Measurements from ENCODE around the gene RPS21.

Gene RPS21

GRCh38 chr20:62347151-62347404 is 39.8 kb upstream of the RPS21 start:
- Histone ChIP-seq H3K4me3 (ENCODE audit: low read length) (no peak overlapping the region), H3K9me2 (replicated peaks; ENCODE audit: control insufficient read depth, low read length) (no peaks in the 10 kb centered on the region), H3K27ac (ENCODE audit: low read depth, low read length) (no peak overlapping the region), H3K79me2 (ENCODE audit: control insufficient read depth, low read length) (no peaks in the 10 kb centered on the region), H4K20me1 (ENCODE audit: control insufficient read depth, insufficient read depth, low read depth, low read length) (no peaks in the 10 kb centered on the region), H3K36me3 (ENCODE audit: control insufficient read depth, low read length) (peaks cover 3% of the 10 kb centered on the region), H3F3A (ENCODE audit: control insufficient read depth, insufficient read depth) (no peaks in the 10 kb centered on the region), H3K4me1 (ENCODE audit: control insufficient read depth, low read length) (peaks cover 20% of the 10 kb centered on the region), H3K9me3 (ENCODE audit: control insufficient read depth, insufficient read depth, low read length) (no peaks in the 10 kb centered on the region), H3K4me2 (ENCODE audit: low read length) (no peak overlapping the region), H3K27me3 (ENCODE audit: control insufficient read depth, low read length) (no peaks in the 10 kb centered on the region)
- TF ChIP-seq EZH2phosphoT487 (IDR thresholded peaks at IDR 0.05; ENCODE audit: borderline replicate concordance, low read length) = no peak
- no peak for TF ChIP-seq CTCF (IDR thresholded peaks at IDR 0.05; ENCODE audit: low read depth, low read length, poor library complexity, severe bottlenecking)

GRCh38 chr20:62347445-62347844 is 39.5 kb upstream of the RPS21 start:
- no peaks in the 10 kb centered on the region for H4K20me1 ChIP-seq (ENCODE audit: control insufficient read depth, insufficient read depth, low read depth, low read length)
- no peaks in the 10 kb centered on the region for H3K27me3 ChIP-seq (ENCODE audit: control insufficient read depth, low read length)
- no peaks in the 10 kb centered on the region for H3K9me3 ChIP-seq (ENCODE audit: control insufficient read depth, insufficient read depth, low read length)
- no peak overlapping the region for H3K4me3 ChIP-seq (ENCODE audit: low read length)
- H3K4me1 ChIP-seq (ENCODE audit: control insufficient read depth, low read length) = peaks cover 20% of the 10 kb centered on the region
- H3K9me2 ChIP-seq (replicated peaks; ENCODE audit: control insufficient read depth, low read length) = no peaks in the 10 kb centered on the region
- H3K79me2 ChIP-seq (ENCODE audit: control insufficient read depth, low read length) = no peaks in the 10 kb centered on the region
- no peak overlapping the region for H3K27ac ChIP-seq (ENCODE audit: low read depth, low read length)
- H3K36me3 ChIP-seq (ENCODE audit: control insufficient read depth, low read length) = peaks cover 3% of the 10 kb centered on the region
- no peak overlapping the region for H3K4me2 ChIP-seq (ENCODE audit: low read length)
- no peaks in the 10 kb centered on the region for H3F3A ChIP-seq (ENCODE audit: control insufficient read depth, insufficient read depth)
- TF ChIP-seq CTCF (IDR thresholded peaks at IDR 0.05; ENCODE audit: low read depth, low read length, poor library complexity, severe bottlenecking) (no peak), EZH2phosphoT487 (IDR thresholded peaks at IDR 0.05; ENCODE audit: borderline replicate concordance, low read length) (no peak)

GRCh38 chr20:62348604-62349003 is 38.3 kb upstream of the RPS21 start:
- Histone ChIP-seq H3K9me2 (replicated peaks; ENCODE audit: control insufficient read depth, low read length) (no peaks in the 10 kb centered on the region), H4K20me1 (ENCODE audit: control insufficient read depth, insufficient read depth, low read depth, low read length) (no peaks in the 10 kb centered on the region), H3F3A (ENCODE audit: control insufficient read depth, insufficient read depth) (no peaks in the 10 kb centered on the region), H3K4me2 (ENCODE audit: low read length) (no peak overlapping the region), H3K4me3 (ENCODE audit: low read length) (no peak overlapping the region), H3K4me1 (ENCODE audit: control insufficient read depth, low read length) (peaks cover 20% of the 10 kb centered on the region), H3K27me3 (ENCODE audit: control insufficient read depth, low read length) (no peaks in the 10 kb centered on the region), H3K27ac (ENCODE audit: low read depth, low read length) (no peak overlapping the region), H3K36me3 (ENCODE audit: control insufficient read depth, low read length) (peaks cover 3% of the 10 kb centered on the region), H3K9me3 (ENCODE audit: control insufficient read depth, insufficient read depth, low read length) (no peaks in the 10 kb centered on the region), H3K79me2 (ENCODE audit: control insufficient read depth, low read length) (no peaks in the 10 kb centered on the region)
- TF ChIP-seq EZH2phosphoT487 (IDR thresholded peaks at IDR 0.05; ENCODE audit: borderline replicate concordance, low read length) (no peak), CTCF (IDR thresholded peaks at IDR 0.05; ENCODE audit: low read depth, low read length, poor library complexity, severe bottlenecking) (no peak)

GRCh38 chr20:62349556-62350097 is 37.3 kb upstream of the RPS21 start:
- Histone ChIP-seq H3K36me3 (ENCODE audit: control insufficient read depth, low read length) (peaks cover 3% of the 10 kb centered on the region), H3K79me2 (ENCODE audit: control insufficient read depth, low read length) (no peaks in the 10 kb centered on the region), H3K9me3 (ENCODE audit: control insufficient read depth, insufficient read depth, low read length) (no peaks in the 10 kb centered on the region), H3K4me3 (ENCODE audit: low read length) (no peak overlapping the region), H3K4me1 (ENCODE audit: control insufficient read depth, low read length) (peaks cover 11% of the 10 kb centered on the region), H3K4me2 (ENCODE audit: low read length) (no peak overlapping the region), H3K9me2 (replicated peaks; ENCODE audit: control insufficient read depth, low read length) (no peaks in the 10 kb centered on the region), H3K27me3 (ENCODE audit: control insufficient read depth, low read length) (no peaks in the 10 kb centered on the region), H3F3A (ENCODE audit: control insufficient read depth, insufficient read depth) (no peaks in the 10 kb centered on the region), H4K20me1 (ENCODE audit: control insufficient read depth, insufficient read depth, low read depth, low read length) (no peaks in the 10 kb centered on the region), H3K27ac (ENCODE audit: low read depth, low read length) (no peak overlapping the region)
- no peak for TF ChIP-seq CTCF (IDR thresholded peaks at IDR 0.05; ENCODE audit: low read depth, low read length, poor library complexity, severe bottlenecking)
- TF ChIP-seq EZH2phosphoT487 (IDR thresholded peaks at IDR 0.05; ENCODE audit: borderline replicate concordance, low read length) = no peak
